Cardiac muscle cell (in vitro differentiated cells and primary cell): Measurements from ENCODE around the gene RNF121. TPM values are rescaled to one million over a fixed set of nuclear protein-coding genes. Genes with fewer than 3 reads are reported as not detected.

ENCODE experiments used
- DNase-seq, 2 donors: peaks; one replicate each; pipeline versions ENCODE4 v3.0.0 to v3.0.0-alpha.2; 2010 to 2017; ENCODE audit warnings: low read depth in 1 of 2, low spot score in 1 of 2
- H3K27ac ChIP-seq: fragments of 200-600 bp; sonication (generic); 2 replicates; pipeline ENCODE4 v1.5.1; 2016
- H3K27me3 ChIP-seq: fragments of 200-600 bp; sonication (generic); 2 replicates; pipeline ENCODE4 v1.6.0; 2016; ENCODE audit warnings: control low read depth
- H3K36me3 ChIP-seq: fragments of 200-600 bp; sonication (generic); 2 replicates; pipeline ENCODE4 v1.5.1; 2016; ENCODE audit warnings: control low read depth
- H3K4me1 ChIP-seq: fragments of 200-600 bp; sonication (generic); 2 replicates; pipeline ENCODE4 v1.8.1; 2017; ENCODE audit warnings: low read depth, mild to moderate bottlenecking, mixed run types
- H3K4me3 ChIP-seq: fragments of 200-600 bp; sonication (generic); 2 replicates; pipeline ENCODE4 v1.5.1; 2016; ENCODE audit warnings: mild to moderate bottlenecking
- H3K9me3 ChIP-seq: fragments of 200-600 bp; sonication (generic); 2 replicates; pipeline ENCODE4 v1.5.1; 2017; ENCODE audit warnings: low read depth, mild to moderate bottlenecking, control low read depth
- CTCF ChIP-seq: IDR thresholded peaks from 2 replicates; pipeline ENCODE4 v1.5.1; 2012; ENCODE audit warnings: low read depth, mild to moderate bottlenecking, low read length
- polyA plus RNA-seq: library from polyadenylated mRNA; unstranded; fragments of >200 nt; fragmentation: Nextera tagmentation; extraction: Ambion mirVana; gene quantifications from 2 replicates; pipeline ENCODE4 v1.2.1, GENCODE V29; 2016
- total RNA-seq: library from RNA; depleted of rRNA; stranded (reverse); fragments of >200 nt; gene quantifications from 2 replicates; pipeline ENCODE4 v1.2.3, GENCODE V29; 2016

The RNF121 gene
- total and polyA plus RNA-seq, 2 experiments from 2014 or later, result 16.2 to 27.7 TPM

DNA sequence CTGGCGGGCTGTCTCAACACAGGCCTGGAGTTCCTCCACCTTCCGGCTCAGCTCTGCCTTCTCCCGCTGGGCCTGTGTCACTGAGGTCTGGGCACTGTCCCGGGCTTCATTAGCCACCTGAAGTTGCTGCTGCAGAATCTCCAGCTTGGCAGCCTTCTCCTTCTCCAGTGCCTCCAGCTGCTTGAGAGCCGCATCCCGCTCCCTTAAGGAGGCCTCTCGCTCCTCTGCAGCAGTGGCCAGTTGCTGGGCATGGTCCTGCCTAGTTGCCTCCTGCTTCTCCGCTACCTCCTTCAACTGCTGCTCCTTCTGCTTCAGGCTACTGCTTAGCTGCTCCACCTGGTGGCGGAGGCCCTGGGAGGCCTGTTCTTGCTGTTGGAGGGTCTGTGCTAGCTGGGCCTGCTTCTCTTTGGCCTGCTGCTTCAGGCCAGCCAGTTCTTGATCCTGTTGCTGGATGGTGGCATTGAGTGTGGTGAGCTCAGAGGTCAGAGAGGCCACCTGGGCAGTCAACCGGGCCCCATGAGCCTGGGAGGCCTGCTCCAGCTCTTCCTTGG lies 86.7 kb downstream of the RNF121 start:
- Histone ChIP-seq H3K4me1 (no peaks in the 10 kb centered on the region), H3K27ac (no peak overlapping the region), H3K4me3 (no peak overlapping the region), H3K27me3 (no peaks in the 10 kb centered on the region), H3K9me3 (no peaks in the 10 kb centered on the region), H3K36me3 (peaks cover 87% of the 10 kb centered on the region)
- peak; percentile 39 to 47 for DNase-seq
- TF ChIP-seq CTCF, result peak; percentile 45

DNA sequence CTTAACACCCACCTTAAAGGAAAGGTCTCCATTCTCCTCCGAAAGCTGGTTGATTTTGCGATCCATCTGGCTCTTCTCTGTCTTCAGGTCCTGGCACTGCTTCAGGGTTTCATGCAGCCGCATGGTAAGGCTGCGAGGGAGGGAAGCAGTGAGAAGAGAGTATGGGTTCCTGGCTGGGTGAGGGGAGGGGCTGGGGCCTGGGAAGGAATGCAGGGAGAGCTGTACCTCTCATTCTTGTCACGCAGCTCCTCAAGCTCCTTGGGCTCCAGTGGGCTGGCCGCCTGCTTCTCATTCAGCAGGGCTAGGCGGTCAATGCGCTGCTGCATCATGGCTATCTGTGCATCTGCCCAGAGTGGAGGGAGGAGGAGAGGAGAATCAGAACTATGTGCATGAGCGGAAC lies 89.3 kb downstream of the RNF121 start:
- Histone ChIP-seq H3K4me3 (no peak overlapping the region), H3K9me3 (no peaks in the 10 kb centered on the region), H3K36me3 (peaks cover 87% of the 10 kb centered on the region), H3K27ac (no peak overlapping the region), H3K27me3 (no peaks in the 10 kb centered on the region), H3K4me1 (no peaks in the 10 kb centered on the region)
- DNase-seq, result no peak
- TF ChIP-seq CTCF, result no peak

- Histone ChIP-seq H3K9me3 (no peaks in the 10 kb centered on the region), H3K36me3 (peaks cover 77% of the 10 kb centered on the region)
These were observed 94.5 kb downstream of the RNF121 start for GRCh38 chr11:72023335-72023734.

DNA sequence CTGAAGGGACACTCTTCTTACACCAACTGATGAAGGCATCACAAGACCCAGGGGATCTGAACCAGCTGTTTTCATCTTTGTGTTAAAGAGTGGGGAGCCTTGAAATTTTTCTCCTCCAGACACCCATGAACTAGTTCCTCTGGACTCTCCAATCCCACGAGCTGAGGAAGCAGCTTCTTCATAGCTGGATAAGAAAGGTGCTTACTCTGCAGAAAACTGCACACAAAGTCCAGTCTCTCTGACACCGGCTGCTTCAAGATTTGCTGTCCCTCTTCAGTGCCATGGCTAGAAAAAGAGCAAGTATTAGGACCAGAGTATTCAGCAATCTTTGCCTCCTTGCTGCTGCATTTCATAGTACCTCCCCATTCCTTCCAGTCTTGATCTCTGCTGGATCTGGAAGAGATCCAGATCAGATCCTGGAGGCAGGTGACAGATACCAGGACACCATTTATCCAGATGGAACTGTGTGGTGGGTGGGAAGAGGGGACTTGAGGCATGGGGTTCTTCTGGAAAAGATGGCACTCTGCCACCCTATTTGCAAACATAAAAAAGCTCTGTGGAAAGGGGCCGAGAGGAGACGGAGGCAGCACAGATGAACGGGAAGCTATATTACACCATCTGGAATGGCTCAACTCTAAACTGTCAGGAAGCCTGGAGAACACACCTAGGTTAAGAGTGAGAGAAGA lies 95.4 kb downstream of the RNF121 start:
- no peaks in the 10 kb centered on the region for H3K9me3 ChIP-seq
- DNase-seq, result no peak
- TF ChIP-seq CTCF, result no peak
- no peak overlapping the region for H3K4me3 ChIP-seq
- peak overlapping the region; percentile 28 for H3K27ac ChIP-seq
- H3K4me1 ChIP-seq, result no peaks in the 10 kb centered on the region
- H3K36me3 ChIP-seq, result peaks cover 77% of the 10 kb centered on the region
- H3K27me3 ChIP-seq, result no peaks in the 10 kb centered on the region

More at GRCh38 chr11:72023335-72023734, 94.5 kb downstream of the RNF121 start:
- Histone ChIP-seq H3K27me3 (no peaks in the 10 kb centered on the region), H3K4me3 (no peak overlapping the region), H3K27ac (no peak overlapping the region), H3K4me1 (no peaks in the 10 kb centered on the region)
- no peak for TF ChIP-seq CTCF
- DNase-seq, result no peak

GRCh38 chr11:72026090-72026489 lies 97.2 kb downstream of the RNF121 start:
- Histone ChIP-seq H3K9me3 (no peaks in the 10 kb centered on the region), H3K4me3 (no peak overlapping the region), H3K27me3 (no peaks in the 10 kb centered on the region), H3K27ac (peak overlapping the region; percentile 58), H3K36me3 (peaks cover 64% of the 10 kb centered on the region), H3K4me1 (no peaks in the 10 kb centered on the region)
- no peak for TF ChIP-seq CTCF
- DNase-seq, result no peak
